ENCODE measurements around the gene BTG3.

GRCh38 chr21:17644186-17644585 is 31.5 kb upstream of the BTG3 start:
- TF ChIP-seq CTCF (IDR thresholded peaks at IDR 0.05) (no peak), POLR2A (IDR thresholded peaks at IDR 0.05) (no peak)

Measured in heart left ventricle (tissue), 13 donors.